ENCODE measurements around the gene BHLHE23.
"Not testable (repeated sequence)": the region's sequence is repeated elsewhere in the genome, so short reads cannot be mapped to it uniquely, and the experiment has no call there.

The BHLHE23 gene

GRCh38 chr20:63041776-63042175 lies 35.0 kb upstream of the BHLHE23 start:
- Histone ChIP-seq H3K9me3 (ENCODE audit: low read length) (no peaks in the 10 kb centered on the region), H3K9ac (ENCODE audit: low read length) (no peak overlapping the region), H3K27me3 (ENCODE audit: control insufficient read depth in 1 of 2, insufficient read depth in 2 of 2, low read length in 2 of 2) (peaks cover 0 to 24% of the 10 kb centered on the region in 2 donors), H3K4me1 (ENCODE audit: insufficient read depth, low read length) (no peaks in the 10 kb centered on the region), H3K4me3 (ENCODE audit: low read depth in 1 of 2, low read length in 2 of 2) (no peak overlapping the region), H3K27ac (ENCODE audit: low read depth, low read length) (no peak overlapping the region), H3K36me3 (ENCODE audit: insufficient read depth, low read length) (no peaks in the 10 kb centered on the region)

- H3K9me3 ChIP-seq (ENCODE audit: low read length), result no peaks in the 10 kb centered on the region
- H3K4me3 ChIP-seq (ENCODE audit: low read depth in 1 of 2, low read length in 2 of 2), result no peak overlapping the region
- no peaks in the 10 kb centered on the region for H3K36me3 ChIP-seq (ENCODE audit: insufficient read depth, low read length)
- H3K4me1 ChIP-seq (ENCODE audit: insufficient read depth, low read length), result no peaks in the 10 kb centered on the region
- H3K27ac ChIP-seq (ENCODE audit: low read depth, low read length), result no peak overlapping the region
- no peak overlapping the region for H3K9ac ChIP-seq (ENCODE audit: low read length)
- H3K27me3 ChIP-seq (ENCODE audit: control insufficient read depth in 1 of 2, insufficient read depth in 2 of 2, low read length in 2 of 2), result peaks cover 12 to 42% of the 10 kb centered on the region in 2 donors
Observed at GRCh38 chr20:63037669-63038268, 31.0 kb upstream of the BHLHE23 start.

- no peak overlapping the region for H3K4me3 ChIP-seq (ENCODE audit: low read depth in 1 of 2, low read length in 2 of 2)
- H3K4me1 ChIP-seq (ENCODE audit: insufficient read depth, low read length), result no peaks in the 10 kb centered on the region
- H3K27ac ChIP-seq (ENCODE audit: low read depth, low read length), result no peak overlapping the region
- H3K9me3 ChIP-seq (ENCODE audit: low read length), result no peaks in the 10 kb centered on the region
- H3K27me3 ChIP-seq (ENCODE audit: control insufficient read depth in 1 of 2, insufficient read depth in 2 of 2, low read length in 2 of 2), result peaks cover 12 to 48% of the 10 kb centered on the region in 2 donors
- no peak overlapping the region for H3K9ac ChIP-seq (ENCODE audit: low read length)
- no peaks in the 10 kb centered on the region for H3K36me3 ChIP-seq (ENCODE audit: insufficient read depth, low read length)
Observed at GRCh38 chr20:63036291-63036690, 29.5 kb upstream of the BHLHE23 start.

DNA sequence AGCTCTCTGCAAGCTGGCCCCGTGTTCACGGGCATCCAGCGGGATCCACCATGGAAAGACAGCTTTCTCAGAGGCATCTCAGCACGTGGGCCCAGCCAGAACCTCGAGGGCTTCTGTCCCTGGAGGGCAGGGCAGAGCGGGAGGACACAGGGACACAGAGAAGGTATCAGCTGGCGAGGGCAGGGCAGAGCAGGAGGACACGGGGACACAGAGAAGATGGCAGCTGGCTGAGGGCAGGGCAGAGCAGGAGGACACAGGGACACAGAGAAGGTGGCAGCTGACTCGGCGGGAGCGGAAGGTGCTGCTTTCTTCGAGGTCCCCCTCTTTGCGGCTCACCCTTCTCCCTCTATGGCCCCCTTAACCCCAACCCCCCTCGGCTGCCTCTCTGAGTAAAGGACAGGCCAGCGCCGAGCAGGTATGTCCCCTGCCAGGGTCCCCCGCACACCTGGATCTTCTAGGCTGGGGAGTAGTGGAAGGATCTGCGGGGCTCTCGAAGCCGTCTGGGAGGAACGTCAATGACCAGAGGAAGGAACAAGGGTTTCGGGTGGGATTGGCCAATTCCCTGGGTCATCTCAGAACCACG lies 28.9 kb upstream of the BHLHE23 start:
- Histone ChIP-seq H3K4me1 (ENCODE audit: insufficient read depth, low read length) (no peaks in the 10 kb centered on the region), H3K27me3 (ENCODE audit: control insufficient read depth in 1 of 2, insufficient read depth in 2 of 2, low read length in 2 of 2) (peaks cover 12 to 52% of the 10 kb centered on the region in 2 donors), H3K36me3 (ENCODE audit: insufficient read depth, low read length) (no peaks in the 10 kb centered on the region), H3K4me3 (ENCODE audit: low read depth in 1 of 2, low read length in 2 of 2) (no peak overlapping the region), H3K27ac (ENCODE audit: low read depth, low read length) (no peak overlapping the region), H3K9me3 (ENCODE audit: low read length) (no peaks in the 10 kb centered on the region), H3K9ac (ENCODE audit: low read length) (no peak overlapping the region)

GRCh38 chr20:63034710-63035602 lies 28.2 kb upstream of the BHLHE23 start:
- H3K4me1 ChIP-seq (ENCODE audit: insufficient read depth, low read length); H3K9ac ChIP-seq (ENCODE audit: low read length); H3K9me3 ChIP-seq (ENCODE audit: low read length); H3K4me3 ChIP-seq (ENCODE audit: low read depth in 1 of 2, low read length in 2 of 2); H3K27ac ChIP-seq (ENCODE audit: low read depth, low read length); H3K36me3 ChIP-seq (ENCODE audit: insufficient read depth, low read length): not testable (repeated sequence)
- H3K27me3 ChIP-seq (ENCODE audit: control insufficient read depth in 1 of 2, insufficient read depth in 2 of 2, low read length in 2 of 2), result peaks cover 13 to 58% of the 10 kb centered on the region in 2 donors

GRCh38 chr20:63033794-63034709 lies 27.3 kb upstream of the BHLHE23 start:
- Histone ChIP-seq H3K36me3 (ENCODE audit: insufficient read depth, low read length) (no peaks in the 10 kb centered on the region), H3K4me1 (ENCODE audit: insufficient read depth, low read length) (no peaks in the 10 kb centered on the region), H3K9me3 (ENCODE audit: low read length) (no peaks in the 10 kb centered on the region), H3K27ac (ENCODE audit: low read depth, low read length) (no peak overlapping the region), H3K9ac (ENCODE audit: low read length) (no peak overlapping the region), H3K4me3 (ENCODE audit: low read depth in 1 of 2, low read length in 2 of 2) (no peak overlapping the region), H3K27me3 (ENCODE audit: control insufficient read depth in 1 of 2, insufficient read depth in 2 of 2, low read length in 2 of 2) (peaks cover 21 to 65% of the 10 kb centered on the region in 2 donors)

- no peaks in the 10 kb centered on the region for H3K9me3 ChIP-seq (ENCODE audit: low read length)
- H3K36me3 ChIP-seq (ENCODE audit: insufficient read depth, low read length), result no peaks in the 10 kb centered on the region
- peaks cover 26 to 72% of the 10 kb centered on the region in 2 donors for H3K27me3 ChIP-seq (ENCODE audit: control insufficient read depth in 1 of 2, insufficient read depth in 2 of 2, low read length in 2 of 2)
- no peaks in the 10 kb centered on the region for H3K4me1 ChIP-seq (ENCODE audit: insufficient read depth, low read length)
- H3K9ac ChIP-seq (ENCODE audit: low read length), result no peak overlapping the region
- H3K27ac ChIP-seq (ENCODE audit: low read depth, low read length), result no peak overlapping the region
- no peak overlapping the region for H3K4me3 ChIP-seq (ENCODE audit: low read depth in 1 of 2, low read length in 2 of 2)
Observed at GRCh38 chr20:63032861-63033793, 26.4 kb upstream of the BHLHE23 start.

- Histone ChIP-seq H3K4me3 (ENCODE audit: low read depth in 1 of 2, low read length in 2 of 2) (no peak overlapping the region), H3K9me3 (ENCODE audit: low read length) (no peaks in the 10 kb centered on the region), H3K27ac (ENCODE audit: low read depth, low read length) (no peak overlapping the region), H3K27me3 (ENCODE audit: control insufficient read depth in 1 of 2, insufficient read depth in 2 of 2, low read length in 2 of 2) (peaks cover 27 to 70% of the 10 kb centered on the region in 2 donors), H3K9ac (ENCODE audit: low read length) (no peak overlapping the region), H3K4me1 (ENCODE audit: insufficient read depth, low read length) (no peaks in the 10 kb centered on the region), H3K36me3 (ENCODE audit: insufficient read depth, low read length) (no peaks in the 10 kb centered on the region)
Observed at GRCh38 chr20:63032026-63032800, 25.4 kb upstream of the BHLHE23 start.

DNA sequence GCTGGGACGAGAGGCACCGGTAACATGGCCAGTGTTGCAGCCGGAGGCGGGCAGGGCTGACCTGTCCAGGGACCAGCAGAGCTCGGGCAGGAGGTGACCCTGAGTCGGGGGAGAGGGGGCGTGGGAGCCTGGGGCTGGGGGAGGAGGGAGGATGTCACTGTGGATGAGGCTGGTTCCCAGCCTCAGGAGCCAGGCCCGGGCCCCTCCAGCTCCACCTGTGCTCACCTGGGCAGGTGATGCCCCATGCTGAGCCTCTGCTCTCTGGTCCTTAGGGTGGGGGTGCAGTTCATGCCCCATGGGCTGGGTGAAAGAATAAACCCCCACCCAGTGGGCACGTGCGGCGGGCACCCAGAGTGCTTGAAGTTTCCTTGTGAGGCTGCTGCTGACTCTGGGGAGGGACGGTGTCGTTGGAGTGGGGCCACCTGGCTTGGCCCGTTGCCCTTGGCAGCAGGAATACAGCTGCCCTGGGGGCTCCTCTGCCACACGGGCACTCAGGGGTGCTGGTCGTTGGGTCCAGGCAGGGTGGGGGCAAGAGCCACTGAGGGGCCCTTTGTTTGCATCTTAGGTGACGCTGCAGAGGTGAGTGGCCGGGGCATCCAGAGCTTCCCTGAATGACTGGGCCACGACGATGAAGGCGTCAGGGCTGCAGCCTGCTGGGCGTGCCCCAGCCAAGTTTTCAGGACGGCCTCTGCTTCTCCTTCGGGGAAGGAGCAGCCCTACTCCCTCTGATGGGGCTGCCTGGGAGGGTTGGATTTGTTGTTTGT lies 24.7 kb upstream of the BHLHE23 start:
- H3K9ac ChIP-seq (ENCODE audit: low read length), result no peak overlapping the region
- H3K9me3 ChIP-seq (ENCODE audit: low read length), result no peaks in the 10 kb centered on the region
- no peak overlapping the region for H3K27ac ChIP-seq (ENCODE audit: low read depth, low read length)
- H3K27me3 ChIP-seq (ENCODE audit: control insufficient read depth in 1 of 2, insufficient read depth in 2 of 2, low read length in 2 of 2), result peaks cover 27 to 71% of the 10 kb centered on the region in 2 donors
- no peaks in the 10 kb centered on the region for H3K36me3 ChIP-seq (ENCODE audit: insufficient read depth, low read length)
- H3K4me1 ChIP-seq (ENCODE audit: insufficient read depth, low read length), result no peaks in the 10 kb centered on the region
- no peak overlapping the region for H3K4me3 ChIP-seq (ENCODE audit: low read depth in 1 of 2, low read length in 2 of 2)
